Kidney (tissue), 2 donors: ENCODE measurements around the gene PRR4. TPM values are rescaled to one million over a fixed set of nuclear protein-coding genes. Genes with fewer than 3 reads are reported as not detected.

Source experiments
- polyA plus RNA-seq: library from polyadenylated mRNA; stranded (reverse); fragments of 350-450 nt; fragmentation: Illumina TruSeq; extraction: RNeasy Lipid Tissue Mini Kit (QIAGEN cat#74804); gene quantifications from one replicate; pipeline ENCODE4 v1.2.3, GENCODE V29; 2014; ENCODE audit warnings: low read depth, low replicate concordance; ENCODE audit not compliant: insufficient read depth
- total RNA-seq: library from RNA; stranded (reverse); fragmentation: NEBNext Ultra II Directional; extraction: Animal tissue kit (Norgen Biotek cat#: 25700); gene quantifications from one replicate; pipeline ENCODE4 v1.2.1, GENCODE V29; 2021
- donor health status: DM: yes; HTN: yes; CAD: no.

Gene PRR4
- total and polyA plus RNA-seq, 2 donors from 2014 or later: 1.8 to 3.2 TPM

Other genes with a start within 250 kb of the PRR4 start
- 20.0 TPM for gene MAGOHB, start 235.9 kb downstream of the PRR4 start, total RNA-seq
- 31.7 TPM for gene MAGOHB, start 235.9 kb downstream of the PRR4 start, polyA plus RNA-seq
- 1.6 TPM for gene STYK1, start 175.4 kb downstream of the PRR4 start, total RNA-seq
- gene STYK1, start 175.4 kb downstream of the PRR4 start, polyA plus RNA-seq: 0.58 TPM
- 347 TPM for gene YBX3, start 126.2 kb downstream of the PRR4 start, total RNA-seq
- 86.9 TPM for gene YBX3, start 126.2 kb downstream of the PRR4 start, polyA plus RNA-seq
- not detected for gene TAS2R7, start 46.8 kb downstream of the PRR4 start, total RNA-seq
- gene TAS2R7, start 46.8 kb downstream of the PRR4 start, polyA plus RNA-seq: not detected
- not detected for gene TAS2R8, start 42.2 kb downstream of the PRR4 start, total RNA-seq
- gene TAS2R8, start 42.2 kb downstream of the PRR4 start, polyA plus RNA-seq: not detected
- gene TAS2R9, start 39.3 kb downstream of the PRR4 start, total RNA-seq: not detected
- gene TAS2R9, start 39.3 kb downstream of the PRR4 start, polyA plus RNA-seq: not detected
- 0.82 TPM for gene TAS2R10, start 23.1 kb downstream of the PRR4 start, total RNA-seq
- not detected for gene TAS2R10, start 23.1 kb downstream of the PRR4 start, polyA plus RNA-seq
- 28.7 TPM for gene PRH1, start 34.8 kb upstream of the PRR4 start, total RNA-seq
- gene PRH1, start 34.8 kb upstream of the PRR4 start, polyA plus RNA-seq: 3.2 TPM
- gene TAS2R13, start 60.1 kb upstream of the PRR4 start, total RNA-seq: 2.8 TPM
- not detected for gene TAS2R13, start 60.1 kb upstream of the PRR4 start, polyA plus RNA-seq
- not detected for gene PRH2, start 79.8 kb upstream of the PRR4 start, total RNA-seq
- not detected for gene PRH2, start 79.8 kb upstream of the PRR4 start, polyA plus RNA-seq
- 3.9 TPM for gene TAS2R14, start 89.8 kb upstream of the PRR4 start, total RNA-seq
- gene TAS2R14, start 89.8 kb upstream of the PRR4 start, polyA plus RNA-seq: 0.75 TPM
- 2.0 TPM for gene TAS2R50, start 137.4 kb upstream of the PRR4 start, total RNA-seq
- gene TAS2R50, start 137.4 kb upstream of the PRR4 start, polyA plus RNA-seq: not detected
- gene TAS2R20, start 148.8 kb upstream of the PRR4 start, total RNA-seq: 4.1 TPM
- 0.47 TPM for gene TAS2R20, start 148.8 kb upstream of the PRR4 start, polyA plus RNA-seq
- gene TAS2R19, start 173.1 kb upstream of the PRR4 start, total RNA-seq: 4.6 TPM
- not detected for gene TAS2R19, start 173.1 kb upstream of the PRR4 start, polyA plus RNA-seq
- 5.9 TPM for gene TAS2R31, start 181.9 kb upstream of the PRR4 start, total RNA-seq
- not detected for gene TAS2R31, start 181.9 kb upstream of the PRR4 start, polyA plus RNA-seq
- 1.6 TPM for gene TAS2R46, start 212.8 kb upstream of the PRR4 start, total RNA-seq
- gene TAS2R46, start 212.8 kb upstream of the PRR4 start, polyA plus RNA-seq: not detected
- 0.85 TPM for gene TAS2R43, start 242.8 kb upstream of the PRR4 start, total RNA-seq
- not detected for gene TAS2R43, start 242.8 kb upstream of the PRR4 start, polyA plus RNA-seq